H9 (cell line): Measurements from ENCODE around the gene TBL1Y. TPM values are rescaled to one million over a fixed set of nuclear protein-coding genes. Genes with fewer than 3 reads are reported as not detected.

ENCODE experiments used
- DNase-seq: peaks from one replicate; pipeline ENCODE4 v3.0.0-alpha.2; 2017
- H2AFZ ChIP-seq: one replicate; pipeline ENCODE4 v1.6.1; 2013; ENCODE audit warnings: mild to moderate bottlenecking, low read length, control low read depth, moderate library complexity
- H2AK5ac ChIP-seq: 2 replicates; pipeline ENCODE4 v1.6.1; 2013; ENCODE audit warnings: low read length, control low read depth, mixed read lengths; ENCODE audit not compliant: insufficient read length
- H2BK120ac ChIP-seq: one replicate; pipeline ENCODE4 v1.6.1; 2013; ENCODE audit warnings: low read depth, mild to moderate bottlenecking, low read length, control low read depth, inconsistent platforms; ENCODE audit not compliant: poor library complexity, severe bottlenecking
- H2BK12ac ChIP-seq: 2 replicates; pipeline ENCODE4 v1.6.1; 2013; ENCODE audit warnings: low read length, control low read depth, mixed read lengths, low read depth; ENCODE audit not compliant: insufficient read length
- H2BK15ac ChIP-seq: 2 replicates; pipeline ENCODE4 v1.6.1; 2013; ENCODE audit warnings: low read depth, low read length, control low read depth
- H2BK20ac ChIP-seq: one replicate; pipeline ENCODE4 v1.6.1; 2013; ENCODE audit warnings: low read depth, mild to moderate bottlenecking, low read length, control low read depth, inconsistent platforms; ENCODE audit not compliant: poor library complexity, severe bottlenecking
- H2BK5ac ChIP-seq: 2 replicates; pipeline ENCODE4 v1.6.1; 2013; ENCODE audit warnings: low read length, control low read depth, mixed read lengths; ENCODE audit not compliant: insufficient read length
- H3K14ac ChIP-seq: 2 replicates; pipeline ENCODE4 v1.6.1; 2013; ENCODE audit warnings: low read length, control low read depth; ENCODE audit not compliant: insufficient read depth
- H3K18ac ChIP-seq: 2 replicates; pipeline ENCODE4 v1.6.1; 2013; ENCODE audit warnings: low read depth, mild to moderate bottlenecking, mixed read lengths, low read length, control low read depth; ENCODE audit not compliant: insufficient read length
- H3K23ac ChIP-seq: 2 replicates; pipeline ENCODE4 v1.6.1; 2013; ENCODE audit warnings: low read length, control low read depth, mixed read lengths, low read depth; ENCODE audit not compliant: insufficient read length
- H3K23me2 ChIP-seq: 2 replicates; pipeline ENCODE4 v1.6.1; 2013; ENCODE audit warnings: low read depth, mild to moderate bottlenecking, mixed read lengths, low read length, control low read depth; ENCODE audit not compliant: insufficient read length, poor library complexity, severe bottlenecking
- H3K27ac ChIP-seq: 2 replicates; pipeline ENCODE4 v1.5.1; 2013; ENCODE audit warnings: low read length, control low read depth, mixed read lengths, low read depth; ENCODE audit not compliant: insufficient read length
- H3K27me3 ChIP-seq: 2 replicates; pipeline ENCODE4 v1.6.1; 2013; ENCODE audit warnings: low read length, control low read depth, inconsistent platforms; ENCODE audit not compliant: insufficient read depth
- H3K4ac ChIP-seq: 2 replicates; pipeline ENCODE4 v1.6.1; 2013; ENCODE audit warnings: low read depth, mild to moderate bottlenecking, control low read depth, inconsistent platforms, low read length, moderate library complexity
- H3K4me1 ChIP-seq: 2 replicates; pipeline ENCODE4 v1.6.1; 2013; ENCODE audit warnings: low read length, control low read depth, inconsistent platforms; ENCODE audit not compliant: insufficient read depth
- H3K4me2 ChIP-seq: 2 replicates; pipeline ENCODE4 v1.6.1; 2013; ENCODE audit warnings: low read length, control low read depth, mixed read lengths; ENCODE audit not compliant: insufficient read length, insufficient read depth
- H3K56ac ChIP-seq: 2 replicates; pipeline ENCODE4 v1.6.1; 2013; ENCODE audit warnings: low read depth, mild to moderate bottlenecking, mixed read lengths, low read length, control low read depth; ENCODE audit not compliant: insufficient read length
- H3K79me1 ChIP-seq: 2 replicates; pipeline ENCODE4 v1.6.1; 2013; ENCODE audit warnings: low read depth, mild to moderate bottlenecking, moderate library complexity, low read length, control low read depth, inconsistent platforms; ENCODE audit not compliant: insufficient read depth, poor library complexity, severe bottlenecking
- H3K79me2 ChIP-seq: 2 replicates; pipeline ENCODE4 v1.6.1; 2013; ENCODE audit warnings: low read length, control low read depth, inconsistent platforms; ENCODE audit not compliant: insufficient read depth
- H3K9ac ChIP-seq: 2 replicates; pipeline ENCODE4 v1.6.1; 2013; ENCODE audit warnings: low read length, control low read depth, mixed read lengths; ENCODE audit not compliant: insufficient read length; ENCODE audit errors: extremely low read depth
- H3K9me3 ChIP-seq: one replicate; pipeline ENCODE4 v1.6.1; 2013; ENCODE audit warnings: low read depth, low read length, inconsistent platforms; ENCODE audit not compliant: control insufficient read depth
- H3T11ph ChIP-seq: one replicate; pipeline ENCODE4 v1.6.1; 2013; ENCODE audit warnings: mild to moderate bottlenecking, low read length, control low read depth, inconsistent platforms
- H4K20me1 ChIP-seq: one replicate; pipeline ENCODE4 v1.6.1; 2013; ENCODE audit not compliant: control insufficient read depth, insufficient read length, insufficient read depth
- H4K5ac ChIP-seq: 2 replicates; pipeline ENCODE4 v1.6.1; 2013; ENCODE audit warnings: low read depth, mild to moderate bottlenecking, mixed read lengths, low read length, control low read depth; ENCODE audit not compliant: insufficient read length
- H4K8ac ChIP-seq: replicated peaks from 2 replicates; pipeline ENCODE4 v1.6.1; 2013; ENCODE audit warnings: low read length, control low read depth, mixed read lengths, low read depth; ENCODE audit not compliant: insufficient read length
- H4K91ac ChIP-seq: 2 replicates; pipeline ENCODE4 v1.6.1; 2013; ENCODE audit warnings: low read depth, mild to moderate bottlenecking, moderate library complexity, mixed read lengths, low read length, control low read depth; ENCODE audit not compliant: insufficient read length
- H3K27ac Mint-ChIP-seq, 3 experiments: 2 replicates in 2 of 3; 3 replicates in 1 of 3; pipeline ENCODE4 v1.8.0; 2020 to 2021; ENCODE audit warnings: mixed read lengths in 3 of 3, mild to moderate bottlenecking in 1 of 3, moderate library complexity in 1 of 3
- H3K27me3 Mint-ChIP-seq: 2 replicates; pipeline ENCODE4 v1.8.0; 2021; ENCODE audit warnings: low read depth, mild to moderate bottlenecking, moderate library complexity, mixed read lengths
- H3K36me3 Mint-ChIP-seq, 3 experiments: 2 replicates in 2 of 3; 3 replicates in 1 of 3; pipeline ENCODE4 v1.8.0; 2020 to 2021; ENCODE audit warnings: low read depth in 3 of 3, mixed read lengths in 3 of 3; ENCODE audit not compliant: insufficient read depth in 1 of 3
- H3K4me1 Mint-ChIP-seq, 2 experiments: 2 replicates each; pipeline ENCODE4 v1.8.0; 2020; ENCODE audit warnings: mixed read lengths in 2 of 2
- H3K4me3 Mint-ChIP-seq, 2 experiments: 2 replicates in 1 of 2; 3 replicates in 1 of 2; pipeline ENCODE4 v1.8.0; 2020 to 2021; ENCODE audit warnings: mild to moderate bottlenecking in 2 of 2, mixed read lengths in 2 of 2, moderate library complexity in 1 of 2
- H3K9me3 Mint-ChIP-seq, 2 experiments: 2 replicates in 1 of 2; 3 replicates in 1 of 2; pipeline ENCODE4 v1.8.0; 2020; ENCODE audit warnings: mild to moderate bottlenecking in 2 of 2, mixed read lengths in 2 of 2, moderate library complexity in 1 of 2
- WGBS: extraction: QIAGEN DNeasy Blood & Tissue Kit; methylation state at CpG from one replicate; pipeline ENCODE4 v1.1.7; 2013; ENCODE audit warnings: missing lambda C conversion rate, low lambda C conversion rate, mixed read lengths; ENCODE audit not compliant: insufficient read length; ENCODE audit errors: extremely low coverage; 5-methylcytosine and 5-hydroxymethylcytosine counted together
- total RNA-seq: library from RNA; stranded (reverse); gene quantifications from 2 replicates; pipeline ENCODE4 v1.2.1, GENCODE V29; 2021
- TF ChIP-seq, protein P1 (sequence below): fragments of 200-600 bp; sonication (generic); conservative IDR thresholded peaks from 3 replicates; pipeline ENCODE4 v1.8.0; 2021; ENCODE audit warnings: antibody characterized with exemption, mild to moderate bottlenecking

The TBL1Y gene
- total RNA-seq, 1 experiment from 2014 or later = not detected

DNA sequence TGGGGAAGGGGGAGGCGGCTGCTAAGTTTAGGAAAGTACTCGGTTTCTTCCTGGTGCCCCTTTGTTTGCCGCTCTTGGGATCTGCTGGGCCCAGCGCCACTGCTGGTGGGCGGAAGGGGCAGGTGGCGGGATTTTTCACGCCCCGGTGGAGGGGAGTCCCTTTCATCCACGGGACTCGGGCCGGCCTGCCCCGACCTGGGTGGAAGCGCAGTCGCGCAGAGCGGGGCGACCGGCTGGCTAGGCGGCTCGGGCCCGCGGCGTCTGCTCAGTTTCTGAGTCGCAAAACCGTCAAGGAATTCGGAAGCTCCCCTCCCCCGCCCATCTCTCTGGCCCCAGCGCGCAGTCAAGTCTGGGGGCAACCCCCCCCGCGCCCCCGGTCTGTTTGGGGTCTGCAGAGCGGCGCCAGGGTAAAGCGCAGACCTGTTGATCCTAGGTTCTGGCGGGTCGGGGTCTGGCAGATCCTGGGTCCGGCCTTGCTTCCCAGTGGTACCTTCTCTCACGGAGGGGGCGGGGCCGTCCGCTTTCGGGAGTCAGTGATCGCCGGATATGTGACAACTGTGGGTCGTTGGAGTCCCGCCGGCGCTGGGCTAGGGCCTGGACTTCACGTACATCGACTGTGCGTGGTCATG is 870 bp downstream of the TBL1Y start, which contains the start of gene AMELY:
Gene AMELY, minus strand, starts transcription at position 500 of the 629 bp plus-strand sequence. CDS start 39,144 bp downstream, outside the sequence.
- Mint-ChIP-seq H3K27ac (no peak within 1 kb of the TSS), H3K27me3 (no peaks in the 10 kb centered on the region), H3K4me1 (no peaks in the 10 kb centered on the region), H3K36me3 (no peaks in the 10 kb centered on the region), H3K4me3 (no peak within 1 kb of the TSS), H3K9me3 (no peaks in the 10 kb centered on the region)
- no peak within 1 kb of the TSS for H2BK15ac ChIP-seq
- no peak within 1 kb of the TSS for H4K91ac ChIP-seq
- no peak within 1 kb of the TSS for H2AFZ ChIP-seq
- H3K79me1 ChIP-seq = no peaks in the 10 kb centered on the region
- no peak within 1 kb of the TSS for H2BK5ac ChIP-seq
- no CpG with 5 or more reads among the region's 52 CpGs for WGBS
- H3K18ac ChIP-seq = no peak within 1 kb of the TSS
- H3K9ac ChIP-seq = no peak within 1 kb of the TSS
- no peaks in the 10 kb centered on the region for H4K20me1 ChIP-seq
- no peaks in the 10 kb centered on the region for H3K79me2 ChIP-seq
- H3T11ph ChIP-seq = no peak within 1 kb of the TSS
- H3K56ac ChIP-seq = no peak within 1 kb of the TSS
- H4K8ac ChIP-seq = no peak within 1 kb of the TSS
- no peaks in the 10 kb centered on the region for H3K9me3 ChIP-seq
- H4K5ac ChIP-seq = no peak within 1 kb of the TSS
- DNase-seq = no peak
- H2BK12ac ChIP-seq = no peak within 1 kb of the TSS
- H3K4me1 ChIP-seq = no peaks in the 10 kb centered on the region
- no peak within 1 kb of the TSS for H3K4ac ChIP-seq
- H3K14ac ChIP-seq = no peak within 1 kb of the TSS
- H3K27me3 ChIP-seq = no peaks in the 10 kb centered on the region
- no peak within 1 kb of the TSS for H3K27ac ChIP-seq
- no peak within 1 kb of the TSS for H3K4me2 ChIP-seq
- TF ChIP-seq, protein P1, sequence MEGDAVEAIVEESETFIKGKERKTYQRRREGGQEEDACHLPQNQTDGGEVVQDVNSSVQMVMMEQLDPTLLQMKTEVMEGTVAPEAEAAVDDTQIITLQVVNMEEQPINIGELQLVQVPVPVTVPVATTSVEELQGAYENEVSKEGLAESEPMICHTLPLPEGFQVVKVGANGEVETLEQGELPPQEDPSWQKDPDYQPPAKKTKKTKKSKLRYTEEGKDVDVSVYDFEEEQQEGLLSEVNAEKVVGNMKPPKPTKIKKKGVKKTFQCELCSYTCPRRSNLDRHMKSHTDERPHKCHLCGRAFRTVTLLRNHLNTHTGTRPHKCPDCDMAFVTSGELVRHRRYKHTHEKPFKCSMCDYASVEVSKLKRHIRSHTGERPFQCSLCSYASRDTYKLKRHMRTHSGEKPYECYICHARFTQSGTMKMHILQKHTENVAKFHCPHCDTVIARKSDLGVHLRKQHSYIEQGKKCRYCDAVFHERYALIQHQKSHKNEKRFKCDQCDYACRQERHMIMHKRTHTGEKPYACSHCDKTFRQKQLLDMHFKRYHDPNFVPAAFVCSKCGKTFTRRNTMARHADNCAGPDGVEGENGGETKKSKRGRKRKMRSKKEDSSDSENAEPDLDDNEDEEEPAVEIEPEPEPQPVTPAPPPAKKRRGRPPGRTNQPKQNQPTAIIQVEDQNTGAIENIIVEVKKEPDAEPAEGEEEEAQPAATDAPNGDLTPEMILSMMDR = no peak
- H2BK120ac ChIP-seq = no peak within 1 kb of the TSS
- no peak within 1 kb of the TSS for H2BK20ac ChIP-seq
- no peak within 1 kb of the TSS for H2AK5ac ChIP-seq
- H3K23ac ChIP-seq = no peak within 1 kb of the TSS
- no peaks in the 10 kb centered on the region for H3K23me2 ChIP-seq
